OCI-LY7 (cell line): ENCODE measurements around the gene NRN1L. TPM values are rescaled to one million over a fixed set of nuclear protein-coding genes. Genes with fewer than 3 reads are reported as not detected.

Experiments
- BruUV-seq: library from RNA; stranded (reverse); fragments of 400-500 nt; replicated peaks from 2 replicates; lab custom pipeline; 2021; lab: Mats Ljungman, UMichigan
- CTCF ChIA-PET: fragments of 300-600 bp; sonication (Branson Sonifier 250); formaldehyde crosslinking; loops from one replicate; lab custom pipeline; 2022; ENCODE audit warnings: antibody characterized with exemption; ENCODE audit not compliant: unreplicated experiment; lab: Charles Lee
- POLR2A ChIA-PET: fragments of 300-600 bp; sonication (Branson Sonifier 250); formaldehyde crosslinking; loops from one replicate; lab custom pipeline; 2022; ENCODE audit warnings: antibody characterized with exemption; lab: Charles Lee
- DNase-seq: peaks from one replicate; pipeline ENCODE4 v3.0.0-alpha.2; 2015; ENCODE audit warnings: low spot score
- H2AFZ ChIP-seq: fragments of 200-600 bp; sonication (generic), shearing (Covaris generic); 2 replicates; pipeline ENCODE4 v1.6.1; 2014; ENCODE audit warnings: mild to moderate bottlenecking, antibody characterized with exemption, low read length, moderate library complexity
- H3K27ac ChIP-seq: fragments of 200-600 bp; sonication (generic); 2 replicates; pipeline ENCODE4 v1.5.1; 2014; ENCODE audit warnings: mixed run types, low read depth, mild to moderate bottlenecking, moderate library complexity, low read length, inconsistent platforms; ENCODE audit not compliant: poor library complexity, severe bottlenecking
- H3K36me3 ChIP-seq: fragments of 200-600 bp; sonication (generic); 2 replicates; pipeline ENCODE4 v1.6.1; 2014; ENCODE audit warnings: mild to moderate bottlenecking, antibody characterized with exemption, low read length, moderate library complexity, mixed read lengths; ENCODE audit not compliant: insufficient read depth
- H3K4me1 ChIP-seq: fragments of 200-600 bp; sonication (generic); 2 replicates; pipeline ENCODE4 v1.5.1; 2014; ENCODE audit warnings: mild to moderate bottlenecking, low read length; ENCODE audit not compliant: insufficient read depth, poor library complexity, severe bottlenecking
- H3K4me2 ChIP-seq: fragments of 200-600 bp; sonication (generic); 2 replicates; pipeline ENCODE4 v1.6.1; 2014; ENCODE audit warnings: mild to moderate bottlenecking, low read length
- H3K4me3 ChIP-seq: fragments of 200-600 bp; sonication (generic); 2 replicates; pipeline ENCODE4 v1.5.1; 2014; ENCODE audit warnings: mild to moderate bottlenecking, low read depth, low read length; ENCODE audit not compliant: poor library complexity, severe bottlenecking
- H3K79me2 ChIP-seq: fragments of 200-600 bp; sonication (generic); 2 replicates; pipeline ENCODE4 v1.6.1; 2016; ENCODE audit warnings: low read depth, mild to moderate bottlenecking, low read length, moderate library complexity, mixed read lengths; ENCODE audit not compliant: insufficient read depth
- H3K9me2 ChIP-seq: fragments of 200-600 bp; sonication (generic); 2 replicates; pipeline ENCODE4 v1.6.1; 2016; ENCODE audit warnings: mild to moderate bottlenecking, low read length, mixed read lengths; ENCODE audit not compliant: insufficient read depth
- H3K9me3 ChIP-seq: fragments of 200-600 bp; sonication (generic); 2 replicates; pipeline ENCODE4 v1.6.1; 2014; ENCODE audit warnings: mild to moderate bottlenecking, mixed run types, low read length, mixed read lengths
- H4K20me1 ChIP-seq: fragments of 200-600 bp; sonication (generic); 2 replicates; pipeline ENCODE4 v1.6.1; 2014; ENCODE audit warnings: mild to moderate bottlenecking, antibody characterized with exemption, low read length, moderate library complexity, mixed read lengths; ENCODE audit not compliant: insufficient read depth
- EZH2phosphoT487 ChIP-seq: fragments of 200-600 bp; sonication (generic); IDR thresholded peaks from 2 replicates; pipeline ENCODE4 v1.6.1; 2018; ENCODE audit warnings: low read depth, borderline replicate concordance, mild to moderate bottlenecking, mixed run types, antibody characterized with exemption, low read length, moderate library complexity, mixed read lengths
- intact Hi-C: fragments of 100-400 bp; cut with micrococcal nuclease; formaldehyde crosslinking; loops from one replicate; pipeline ENCODE4 v1.10.0; 2022; ENCODE audit not compliant: unreplicated experiment
- total RNA-seq, 2 experiments: library from RNA; depleted of rRNA in 1 of 2; stranded (reverse); fragments of >200 nt in 1 of 2; shearing (Covaris generic) in 1 of 2; gene quantifications; 2 replicates each; pipeline ENCODE4 v1.2.3, GENCODE V29; 2014 to 2022
- TF ChIP-seq, protein P1 (sequence below): fragments of 200-600 bp; sonication (generic); conservative IDR thresholded peaks from 2 replicates; pipeline ENCODE4 v1.5.1; 2014; ENCODE audit warnings: mild to moderate bottlenecking, antibody characterized with exemption, low read length, moderate library complexity, mixed read lengths

NRN1L gene
- total RNA-seq, 2 experiments from 2014 or later: 0.66 to 0.80 TPM

GRCh38 chr16:67846063-67846319 lies 38.7 kb upstream of the NRN1L start:
- Histone ChIP-seq H3K27ac (peak overlapping the region; percentile 80), H2AFZ (peak overlapping the region; percentile 54; the same call in 1 of the 2 replicates), H3K9me3 (no peaks in the 10 kb centered on the region), H3K4me2 (peak overlapping the region; percentile 98), H4K20me1 (peaks cover 16% of the 10 kb centered on the region; the same call in 1 of the 2 replicates), H3K4me3 (peak overlapping the region; percentile 99), H3K4me1 (peaks cover 45% of the 10 kb centered on the region), H3K79me2 (peaks cover 75% of the 10 kb centered on the region), H3K36me3 (peaks cover 23% of the 10 kb centered on the region), H3K9me2 (no peaks in the 10 kb centered on the region)
- TSS peak; percentile 89 for BruUV-seq
- DNase-seq: no peak
- POLR2A ChIA-PET: interaction anchor here (0.6 to 1.4 kb wide), 5 partner anchors 12 to 1580 kb away, joined by 3 to 7 read pairs (median 3); partner anchors contain the start of genes RANBP10 and TSNAXIP1
- TF ChIP-seq EZH2phosphoT487: no peak
- TF ChIP-seq, protein P1, sequence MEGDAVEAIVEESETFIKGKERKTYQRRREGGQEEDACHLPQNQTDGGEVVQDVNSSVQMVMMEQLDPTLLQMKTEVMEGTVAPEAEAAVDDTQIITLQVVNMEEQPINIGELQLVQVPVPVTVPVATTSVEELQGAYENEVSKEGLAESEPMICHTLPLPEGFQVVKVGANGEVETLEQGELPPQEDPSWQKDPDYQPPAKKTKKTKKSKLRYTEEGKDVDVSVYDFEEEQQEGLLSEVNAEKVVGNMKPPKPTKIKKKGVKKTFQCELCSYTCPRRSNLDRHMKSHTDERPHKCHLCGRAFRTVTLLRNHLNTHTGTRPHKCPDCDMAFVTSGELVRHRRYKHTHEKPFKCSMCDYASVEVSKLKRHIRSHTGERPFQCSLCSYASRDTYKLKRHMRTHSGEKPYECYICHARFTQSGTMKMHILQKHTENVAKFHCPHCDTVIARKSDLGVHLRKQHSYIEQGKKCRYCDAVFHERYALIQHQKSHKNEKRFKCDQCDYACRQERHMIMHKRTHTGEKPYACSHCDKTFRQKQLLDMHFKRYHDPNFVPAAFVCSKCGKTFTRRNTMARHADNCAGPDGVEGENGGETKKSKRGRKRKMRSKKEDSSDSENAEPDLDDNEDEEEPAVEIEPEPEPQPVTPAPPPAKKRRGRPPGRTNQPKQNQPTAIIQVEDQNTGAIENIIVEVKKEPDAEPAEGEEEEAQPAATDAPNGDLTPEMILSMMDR: no peak
- CTCF ChIA-PET: interaction anchor here (1.2 to 1.4 kb wide), 2 partner anchors 13 to 29 kb away, joined by 4 to 5 read pairs; no protein-coding TSS in a partner anchor
- intact Hi-C loops: loop anchor here (1.0 kb wide), 2 partner anchors 26 to 325 kb away; no protein-coding TSS in a partner anchor

DNA sequence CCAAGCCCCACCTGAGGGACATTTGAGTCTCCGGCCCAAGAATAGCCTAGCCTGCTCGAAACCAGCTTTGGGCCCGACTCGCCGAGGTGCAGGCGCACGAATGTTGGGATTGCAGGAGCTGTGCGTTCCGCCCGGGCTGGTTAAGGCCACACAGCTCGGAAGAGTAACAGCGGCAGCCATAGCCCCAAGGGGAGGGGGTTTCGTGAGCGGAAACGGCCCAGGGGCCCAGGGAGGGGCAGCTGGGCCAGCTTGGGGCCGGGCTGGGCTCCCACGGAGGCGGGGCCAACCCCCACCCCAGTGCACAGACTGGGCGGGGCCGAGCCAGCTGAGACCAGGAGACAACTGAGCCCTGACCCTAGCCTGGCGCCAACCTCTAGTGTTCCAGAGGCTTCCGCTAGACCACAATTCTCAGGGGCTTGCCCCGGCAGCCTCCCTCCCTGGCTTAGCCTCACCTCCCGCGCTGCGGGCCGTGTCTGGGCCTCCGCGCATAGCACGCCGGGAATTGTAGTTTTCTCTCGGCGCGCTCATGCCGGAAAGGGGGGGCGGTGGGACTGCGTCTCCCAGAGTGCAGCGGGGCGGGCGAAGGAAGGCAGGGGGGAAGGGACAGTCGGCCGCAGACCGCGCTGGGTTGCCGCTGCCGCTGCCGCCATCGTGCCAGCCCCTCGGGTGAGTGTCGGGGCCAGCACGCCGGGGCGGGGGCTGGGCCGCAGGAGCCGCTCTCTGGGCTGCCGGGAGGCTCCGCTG lies 38.2 kb upstream of the NRN1L start, which contains the start of gene NUTF2:
NUTF2 (plus strand) TSS at position 614 of the 744 bp plus-strand sequence. CDS start 18,198 bp downstream, outside the sequence.
- Histone ChIP-seq H4K20me1 (peaks cover 16% of the 10 kb centered on the region; the same call in 1 of the 2 replicates), H3K9me3 (no peaks in the 10 kb centered on the region), H3K79me2 (peaks cover 80% of the 10 kb centered on the region), H3K4me2 (peak within 1 kb of the TSS; percentile 98), H3K27ac (peak within 1 kb of the TSS; percentile 80), H3K9me2 (no peaks in the 10 kb centered on the region), H3K4me3 (peak within 1 kb of the TSS; percentile 99), H3K36me3 (peaks cover 24% of the 10 kb centered on the region), H3K4me1 (peaks cover 40% of the 10 kb centered on the region), H2AFZ (peak within 1 kb of the TSS; percentile 54; the same call in 1 of the 2 replicates)
- BruUV-seq: no TSS peak
- CTCF ChIA-PET: interaction anchor here (1.2 to 1.4 kb wide), 2 partner anchors 13 to 30 kb away, joined by 4 to 5 read pairs; no protein-coding TSS in a partner anchor
- POLR2A ChIA-PET: interaction anchor here (0.6 to 1.4 kb wide), 5 partner anchors 12 to 1579 kb away, joined by 3 to 7 read pairs (median 3); partner anchors contain the start of genes RANBP10 and TSNAXIP1
- intact Hi-C loops: loop anchor here (1.0 kb wide), 2 partner anchors 26 to 325 kb away; no protein-coding TSS in a partner anchor
- peak; percentile 98 for DNase-seq
- TF ChIP-seq EZH2phosphoT487: no peak
- TF ChIP-seq, protein P1: no peak
